ENCODE measurements around the gene NAT10. TPM values are rescaled to one million over a fixed set of nuclear protein-coding genes. Genes with fewer than 3 reads are reported as not detected.

NAT10 gene
- total RNA-seq, 1 experiment from 2014 or later, result 91.4 TPM

- H3K9me3 ChIP-seq, result no peaks in the 10 kb centered on the region
- BruUV-seq (replicated peaks), result no TSS peak
- POLR2A ChIA-PET, result no interaction called here
Measured at GRCh38 chr11:34175284-34176019, 70.0 kb downstream of the NAT10 start.

GRCh38 chr11:34176751-34177209 is 71.4 kb downstream of the NAT10 start:
- CTCF ChIA-PET, result interaction anchor here (0.8 kb wide), 1 partner anchor 27 kb away, joined by 3 read pairs; no protein-coding TSS in a partner anchor
- no peaks in the 10 kb centered on the region for H3K27me3 Mint-ChIP-seq (ENCODE audit: insufficient read depth, unreplicated experiment)
- POLR2A ChIA-PET, result no interaction called here
- H3K4me3 ChIP-seq (ENCODE audit: low read depth, low read length), result no peak overlapping the region
- no TSS peak for BruUV-seq (replicated peaks)
- DNase-seq, result no peak
- no peaks in the 10 kb centered on the region for H3K36me3 Mint-ChIP-seq (ENCODE audit: insufficient read depth, unreplicated experiment)
- TF ChIP-seq CTCF (IDR thresholded peaks at IDR 0.05; ENCODE audit: insufficient read depth in 1 of 2, low read depth in 1 of 2, low read length in 1 of 2, severe bottlenecking in 1 of 2, unreplicated experiment in 1 of 2), result no peak
- no peaks in the 10 kb centered on the region for H3K9me3 ChIP-seq
- no peaks in the 10 kb centered on the region for H3K36me3 ChIP-seq (ENCODE audit: control insufficient read depth, insufficient read depth, low read length)
- H3K4me3 Mint-ChIP-seq (ENCODE audit: unreplicated experiment), result no peak overlapping the region
- H3K27me3 ChIP-seq (replicated peaks; ENCODE audit: control insufficient read depth, insufficient read depth, low read length), result no peaks in the 10 kb centered on the region
- H3K4me1 ChIP-seq, result 0 out of 2 replicates have a peak, but pooled peaks cover 3% of the 10 kb centered on the region
- no peaks in the 10 kb centered on the region for H3K9me3 Mint-ChIP-seq (ENCODE audit: unreplicated experiment)
- intact Hi-C loops (cut with micrococcal nuclease; ENCODE audit: unreplicated experiment), result no loop called here
- no peaks in the 10 kb centered on the region for H3K4me1 Mint-ChIP-seq (ENCODE audit: low read depth, unreplicated experiment)
- no peak overlapping the region for H3K27ac Mint-ChIP-seq (ENCODE audit: unreplicated experiment)

More at GRCh38 chr11:34175284-34176019, 70.0 kb downstream of the NAT10 start:
- no peaks in the 10 kb centered on the region for H3K27me3 ChIP-seq (replicated peaks; ENCODE audit: control insufficient read depth, insufficient read depth, low read length)
- no peak for DNase-seq
- no peak overlapping the region for H3K4me3 ChIP-seq (ENCODE audit: low read depth, low read length)
- TF ChIP-seq CTCF (IDR thresholded peaks at IDR 0.05; ENCODE audit: insufficient read depth in 1 of 2, low read depth in 1 of 2, low read length in 1 of 2, severe bottlenecking in 1 of 2, unreplicated experiment in 1 of 2), result no peak
- no peaks in the 10 kb centered on the region for H3K36me3 Mint-ChIP-seq (ENCODE audit: insufficient read depth, unreplicated experiment)
- intact Hi-C loops (cut with micrococcal nuclease; ENCODE audit: unreplicated experiment), result no loop called here
- H3K9me3 Mint-ChIP-seq (ENCODE audit: unreplicated experiment), result no peaks in the 10 kb centered on the region
- CTCF ChIA-PET, result interaction anchor here (1.2 to 1.9 kb wide), 3 partner anchors 11 to 182 kb away, joined by 3 to 60 read pairs (median 9); partner anchors contain the start of gene ABTB2
- H3K4me1 ChIP-seq, result 0 out of 2 replicates have a peak, but pooled peaks cover 3% of the 10 kb centered on the region
- no peaks in the 10 kb centered on the region for H3K4me1 Mint-ChIP-seq (ENCODE audit: low read depth, unreplicated experiment)
- H3K36me3 ChIP-seq (ENCODE audit: control insufficient read depth, insufficient read depth, low read length), result no peaks in the 10 kb centered on the region
- no peaks in the 10 kb centered on the region for H3K27me3 Mint-ChIP-seq (ENCODE audit: insufficient read depth, unreplicated experiment)
- no peak overlapping the region for H3K27ac Mint-ChIP-seq (ENCODE audit: unreplicated experiment)
- H3K4me3 Mint-ChIP-seq (ENCODE audit: unreplicated experiment), result no peak overlapping the region

- H3K4me1 ChIP-seq, result 0 out of 2 replicates have a peak, but pooled peaks cover 3% of the 10 kb centered on the region
- no peak for TF ChIP-seq CTCF (IDR thresholded peaks at IDR 0.05; ENCODE audit: insufficient read depth in 1 of 2, low read depth in 1 of 2, low read length in 1 of 2, severe bottlenecking in 1 of 2, unreplicated experiment in 1 of 2)
- H3K27me3 ChIP-seq (replicated peaks; ENCODE audit: control insufficient read depth, insufficient read depth, low read length), result no peaks in the 10 kb centered on the region
- H3K4me3 Mint-ChIP-seq (ENCODE audit: unreplicated experiment), result no peak overlapping the region
- ChIA-PET POLR2A (no interaction called here), CTCF (interaction anchor here (0.6 kb wide), 1 partner anchor 346 kb away, joined by 4 read pairs; no protein-coding TSS in a partner anchor)
- H3K9me3 ChIP-seq, result no peaks in the 10 kb centered on the region
- H3K36me3 ChIP-seq (ENCODE audit: control insufficient read depth, insufficient read depth, low read length), result no peaks in the 10 kb centered on the region
- H3K9me3 Mint-ChIP-seq (ENCODE audit: unreplicated experiment), result no peaks in the 10 kb centered on the region
- H3K4me1 Mint-ChIP-seq (ENCODE audit: low read depth, unreplicated experiment), result no peaks in the 10 kb centered on the region
- BruUV-seq (replicated peaks), result no TSS peak
- no peak overlapping the region for H3K27ac Mint-ChIP-seq (ENCODE audit: unreplicated experiment)
- intact Hi-C loops (cut with micrococcal nuclease; ENCODE audit: unreplicated experiment), result no loop called here
- H3K27me3 Mint-ChIP-seq (ENCODE audit: insufficient read depth, unreplicated experiment), result no peaks in the 10 kb centered on the region
- no peak for DNase-seq
- no peaks in the 10 kb centered on the region for H3K36me3 Mint-ChIP-seq (ENCODE audit: insufficient read depth, unreplicated experiment)
- no peak overlapping the region for H3K4me3 ChIP-seq (ENCODE audit: low read depth, low read length)
Measured at GRCh38 chr11:34178209-34178821, 72.9 kb downstream of the NAT10 start.

Data from Caco-2 (cell line).